ENCODE measurements around the gene ILKAP.

The ILKAP gene

DNA sequence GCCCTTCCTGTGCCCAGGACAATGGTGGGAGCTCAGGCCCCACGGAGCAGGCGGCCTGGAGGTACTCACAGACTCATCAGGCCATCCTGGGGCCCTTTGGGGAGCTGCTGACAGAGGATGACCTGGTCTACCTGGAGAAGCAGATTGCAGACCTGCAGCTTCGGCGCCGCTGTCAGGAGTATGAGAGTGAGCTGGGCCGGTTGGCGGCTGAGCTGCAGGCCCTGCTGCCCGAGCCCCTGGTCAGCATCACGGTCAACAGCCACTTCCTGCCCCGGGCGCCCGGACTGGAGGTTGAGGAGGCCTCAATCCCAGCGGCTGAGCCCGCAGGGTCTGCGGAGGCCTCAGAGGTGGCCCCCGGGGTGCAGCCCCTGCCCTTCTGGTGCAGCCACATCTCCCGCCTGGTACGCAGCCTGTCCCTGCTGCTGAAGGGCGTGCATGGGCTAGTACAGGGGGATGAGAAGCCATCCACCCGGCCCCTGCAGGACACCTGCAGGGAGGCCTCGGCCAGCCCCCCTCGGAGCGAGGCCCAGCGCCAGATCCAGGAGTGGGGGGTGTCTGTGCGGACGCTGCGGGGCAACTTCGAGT is 73.3 kb downstream of the ILKAP start:
- CTCF ChIA-PET, result interaction anchor here (1.1 kb wide), 1 partner anchor 11 kb away, joined by 3 read pairs; no protein-coding TSS in a partner anchor
- POLR2A ChIA-PET (ENCODE audit: low non-redundant PET), result interaction anchor here (0.5 kb wide), 1 partner anchor 56 kb away, joined by 3 read pairs; no protein-coding TSS in a partner anchor
- TF ChIP-seq, protein P1, sequence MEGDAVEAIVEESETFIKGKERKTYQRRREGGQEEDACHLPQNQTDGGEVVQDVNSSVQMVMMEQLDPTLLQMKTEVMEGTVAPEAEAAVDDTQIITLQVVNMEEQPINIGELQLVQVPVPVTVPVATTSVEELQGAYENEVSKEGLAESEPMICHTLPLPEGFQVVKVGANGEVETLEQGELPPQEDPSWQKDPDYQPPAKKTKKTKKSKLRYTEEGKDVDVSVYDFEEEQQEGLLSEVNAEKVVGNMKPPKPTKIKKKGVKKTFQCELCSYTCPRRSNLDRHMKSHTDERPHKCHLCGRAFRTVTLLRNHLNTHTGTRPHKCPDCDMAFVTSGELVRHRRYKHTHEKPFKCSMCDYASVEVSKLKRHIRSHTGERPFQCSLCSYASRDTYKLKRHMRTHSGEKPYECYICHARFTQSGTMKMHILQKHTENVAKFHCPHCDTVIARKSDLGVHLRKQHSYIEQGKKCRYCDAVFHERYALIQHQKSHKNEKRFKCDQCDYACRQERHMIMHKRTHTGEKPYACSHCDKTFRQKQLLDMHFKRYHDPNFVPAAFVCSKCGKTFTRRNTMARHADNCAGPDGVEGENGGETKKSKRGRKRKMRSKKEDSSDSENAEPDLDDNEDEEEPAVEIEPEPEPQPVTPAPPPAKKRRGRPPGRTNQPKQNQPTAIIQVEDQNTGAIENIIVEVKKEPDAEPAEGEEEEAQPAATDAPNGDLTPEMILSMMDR (conservative IDR thresholded peaks at IDR 0.05; ENCODE audit: low read depth), result no peak

GRCh38 chr2:238129166-238130010 is 74.1 kb downstream of the ILKAP start:
- CTCF ChIA-PET, result interaction anchor here (0.9 to 1.1 kb wide), 2 partner anchors 12 to 308 kb away, joined by 3 to 4 read pairs; no protein-coding TSS in a partner anchor
- TF ChIP-seq, protein P1 (conservative IDR thresholded peaks at IDR 0.05; ENCODE audit: low read depth), result no peak
- POLR2A ChIA-PET (ENCODE audit: low non-redundant PET), result interaction anchor here (0.5 kb wide), 1 partner anchor 55 kb away, joined by 3 read pairs; no protein-coding TSS in a partner anchor
- H3K27ac ChIP-seq, result no peak overlapping the region
- no peak for DNase-seq (ENCODE audit: low spot score)

More for the DNA sequence above, 73.3 kb downstream of the ILKAP start:
- no peak for DNase-seq (ENCODE audit: low spot score)
- H3K27ac ChIP-seq, result no peak overlapping the region

- ChIA-PET CTCF (interaction anchor here (0.9 to 1.3 kb wide), 2 partner anchors 11 to 307 kb away, joined by 3 to 4 read pairs; no protein-coding TSS in a partner anchor), POLR2A (ENCODE audit: low non-redundant PET) (no interaction called here)
- no peak for DNase-seq (ENCODE audit: low spot score)
- TF ChIP-seq, protein P1 (conservative IDR thresholded peaks at IDR 0.05; ENCODE audit: low read depth), result no peak
- H3K27ac ChIP-seq, result no peak overlapping the region
These were observed 74.9 kb downstream of the ILKAP start for GRCh38 chr2:238128534-238129001.

- POLR2A ChIA-PET (ENCODE audit: low non-redundant PET), result interaction anchor here (0.6 kb wide), 1 partner anchor 10 kb away, joined by 3 read pairs; no protein-coding TSS in a partner anchor
- CTCF ChIA-PET, result interaction anchor here (1.3 kb wide), 1 partner anchor 11 kb away, joined by 3 read pairs; no protein-coding TSS in a partner anchor
- DNase-seq (ENCODE audit: low spot score), result no peak
- H3K27ac ChIP-seq, result no peak overlapping the region
- TF ChIP-seq, protein P1 (conservative IDR thresholded peaks at IDR 0.05; ENCODE audit: low read depth), result no peak
These were observed 75.4 kb downstream of the ILKAP start for GRCh38 chr2:238128061-238128440.

DNA sequence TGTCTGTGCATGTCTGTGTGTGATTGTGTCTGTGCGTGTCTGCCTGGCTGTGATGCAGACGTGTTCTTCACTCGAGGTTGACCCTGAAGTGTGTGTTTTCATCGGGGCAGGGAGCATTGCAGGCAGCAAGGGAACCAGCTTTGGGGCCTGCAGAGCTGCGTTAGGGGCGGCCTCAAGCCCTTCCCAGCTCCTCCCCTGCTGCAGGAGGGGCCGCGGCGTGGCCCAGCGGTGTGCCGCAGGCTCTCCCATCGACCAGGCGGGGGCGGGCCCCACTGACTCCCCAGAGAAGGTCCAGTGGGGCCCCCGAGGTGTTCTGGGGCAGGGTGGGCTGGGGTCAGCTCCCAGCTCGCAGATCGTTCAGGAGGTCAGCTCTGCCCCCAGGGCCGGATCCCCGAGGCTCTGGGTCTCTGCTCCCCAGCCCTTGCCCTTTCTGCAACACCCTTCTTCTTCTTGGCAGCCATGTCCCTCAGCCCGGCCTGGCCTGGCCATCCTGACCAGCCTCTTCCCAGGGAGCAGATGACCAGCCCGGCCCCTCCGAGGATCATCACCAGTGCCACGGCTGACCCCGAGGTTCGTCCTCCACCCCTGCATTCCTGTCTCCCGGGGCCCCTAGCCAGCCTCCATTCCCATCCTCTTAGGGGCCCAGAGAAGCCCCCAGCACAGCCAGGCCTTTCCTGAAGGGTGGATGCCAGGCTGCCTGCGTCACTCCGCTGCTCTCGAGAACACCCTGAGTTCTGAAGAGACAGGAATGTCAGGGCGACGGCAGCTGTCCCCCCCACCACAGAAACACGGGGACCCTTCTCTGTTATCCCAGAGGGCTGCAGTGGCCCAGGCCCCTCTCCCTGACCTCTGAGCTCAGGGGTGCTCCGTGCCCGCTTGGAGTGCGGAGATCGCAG is 76.1 kb downstream of the ILKAP start:
- TF ChIP-seq, protein P1 (conservative IDR thresholded peaks at IDR 0.05; ENCODE audit: low read depth), result no peak
- POLR2A ChIA-PET (ENCODE audit: low non-redundant PET), result interaction anchor here (0.6 kb wide), 1 partner anchor 10 kb away, joined by 3 read pairs; no protein-coding TSS in a partner anchor
- no peak overlapping the region for H3K27ac ChIP-seq
- DNase-seq (ENCODE audit: low spot score), result no peak
- CTCF ChIA-PET, result interaction anchor here (1.3 kb wide), 1 partner anchor 12 kb away, joined by 3 read pairs; no protein-coding TSS in a partner anchor

Measured in RWPE1 (cell line).